ENCODE measurements around the gene HSPA6.

HSPA6 gene

DNA sequence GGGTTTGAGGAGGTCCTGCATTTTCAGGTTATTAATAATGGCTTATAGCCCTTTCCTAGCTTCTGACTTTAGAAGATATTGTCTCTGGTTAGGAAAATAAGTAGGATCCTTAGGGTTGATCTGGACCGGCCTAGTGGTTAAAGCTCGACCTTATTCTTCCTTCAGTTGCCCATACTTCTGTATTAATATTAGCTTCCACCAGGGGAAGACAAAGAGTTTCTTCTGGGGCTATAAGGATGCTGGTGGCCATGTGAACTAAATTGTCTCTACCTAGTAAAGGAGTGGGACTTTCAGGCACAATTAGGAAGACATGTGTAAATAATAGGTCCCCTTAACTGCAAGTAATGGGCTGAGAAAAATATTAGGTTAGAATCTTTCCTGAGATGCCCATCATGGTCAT lies 39.7 kb upstream of the HSPA6 start:
- TF ChIP-seq, protein P1, sequence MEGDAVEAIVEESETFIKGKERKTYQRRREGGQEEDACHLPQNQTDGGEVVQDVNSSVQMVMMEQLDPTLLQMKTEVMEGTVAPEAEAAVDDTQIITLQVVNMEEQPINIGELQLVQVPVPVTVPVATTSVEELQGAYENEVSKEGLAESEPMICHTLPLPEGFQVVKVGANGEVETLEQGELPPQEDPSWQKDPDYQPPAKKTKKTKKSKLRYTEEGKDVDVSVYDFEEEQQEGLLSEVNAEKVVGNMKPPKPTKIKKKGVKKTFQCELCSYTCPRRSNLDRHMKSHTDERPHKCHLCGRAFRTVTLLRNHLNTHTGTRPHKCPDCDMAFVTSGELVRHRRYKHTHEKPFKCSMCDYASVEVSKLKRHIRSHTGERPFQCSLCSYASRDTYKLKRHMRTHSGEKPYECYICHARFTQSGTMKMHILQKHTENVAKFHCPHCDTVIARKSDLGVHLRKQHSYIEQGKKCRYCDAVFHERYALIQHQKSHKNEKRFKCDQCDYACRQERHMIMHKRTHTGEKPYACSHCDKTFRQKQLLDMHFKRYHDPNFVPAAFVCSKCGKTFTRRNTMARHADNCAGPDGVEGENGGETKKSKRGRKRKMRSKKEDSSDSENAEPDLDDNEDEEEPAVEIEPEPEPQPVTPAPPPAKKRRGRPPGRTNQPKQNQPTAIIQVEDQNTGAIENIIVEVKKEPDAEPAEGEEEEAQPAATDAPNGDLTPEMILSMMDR (IDR thresholded peaks at IDR 0.05; ENCODE audit: low read length, missing control alignments): peak; percentile 42
- DNase-seq (ENCODE audit: low read depth): peak; percentile 15
- H3K4me3 ChIP-seq (replicated peaks; ENCODE audit: low read depth, low read length): no peak overlapping the region

DNA sequence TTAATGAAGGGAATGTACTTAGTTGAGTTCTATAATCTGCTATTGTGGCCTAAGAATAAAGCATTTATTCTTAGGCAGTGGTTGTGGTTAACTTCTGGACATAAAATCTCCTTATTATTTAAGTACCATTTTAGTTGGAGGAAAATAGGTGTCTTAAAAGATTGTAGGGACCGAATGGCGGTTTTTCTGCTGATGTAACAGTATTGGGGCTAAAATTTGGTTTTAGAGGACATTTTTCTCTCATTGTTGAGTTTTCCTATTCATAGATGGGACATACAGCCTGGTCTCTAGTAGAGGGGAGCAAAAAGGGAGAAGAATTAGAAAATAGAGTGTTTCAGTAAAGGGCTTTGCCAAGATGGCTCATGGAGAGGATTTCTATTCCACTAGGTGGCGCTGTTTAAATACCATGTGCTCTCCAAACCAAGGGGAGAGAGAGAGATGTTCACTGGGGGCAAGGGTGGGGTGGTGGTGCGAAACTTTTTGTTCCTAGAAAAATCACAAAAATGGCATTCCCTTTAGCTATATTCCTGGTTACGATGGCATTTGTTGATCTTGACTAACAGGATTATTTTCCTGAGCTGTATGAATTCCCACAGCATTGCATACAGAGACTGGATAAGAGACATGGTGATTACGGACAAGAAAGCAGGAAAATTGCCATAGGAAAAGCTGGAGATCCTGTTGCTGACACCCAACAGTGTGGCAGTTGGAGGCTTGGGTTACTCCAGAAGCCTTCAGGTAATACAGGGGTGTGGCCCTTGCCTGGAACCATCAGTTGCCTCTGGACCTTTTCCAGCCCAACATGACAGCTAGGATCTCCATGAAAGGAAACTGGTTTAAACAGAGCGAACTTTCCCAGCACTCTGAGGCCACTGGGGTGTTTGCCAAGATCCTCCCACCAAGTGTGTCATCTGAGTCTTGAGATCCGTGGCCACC lies 37.3 kb upstream of the HSPA6 start:
- TF ChIP-seq, protein P1 (IDR thresholded peaks at IDR 0.05; ENCODE audit: low read length, missing control alignments): peak; percentile 75
- DNase-seq (ENCODE audit: low read depth): peak; percentile 83
- peak overlapping the region; percentile 27 for H3K4me3 ChIP-seq (replicated peaks; ENCODE audit: low read depth, low read length)

- TF ChIP-seq, protein P1 (IDR thresholded peaks at IDR 0.05; ENCODE audit: low read length, missing control alignments): no peak
- no peak for DNase-seq (ENCODE audit: low read depth)
- no peak overlapping the region for H3K4me3 ChIP-seq (replicated peaks; ENCODE audit: low read depth, low read length)
Measured at GRCh38 chr1:161491472-161491871, 32.9 kb upstream of the HSPA6 start.

GRCh38 chr1:161492827-161493226 lies 31.5 kb upstream of the HSPA6 start:
- no peak for DNase-seq (ENCODE audit: low read depth)
- TF ChIP-seq, protein P1 (IDR thresholded peaks at IDR 0.05; ENCODE audit: low read length, missing control alignments): no peak
- no peak overlapping the region for H3K4me3 ChIP-seq (replicated peaks; ENCODE audit: low read depth, low read length)

GRCh38 chr1:161494091-161494735 lies 30.1 kb upstream of the HSPA6 start:
- peak; percentile 34 for DNase-seq (ENCODE audit: low read depth)
- no peak overlapping the region for H3K4me3 ChIP-seq (replicated peaks; ENCODE audit: low read depth, low read length)
- TF ChIP-seq, protein P1 (IDR thresholded peaks at IDR 0.05; ENCODE audit: low read length, missing control alignments): no peak

DNA sequence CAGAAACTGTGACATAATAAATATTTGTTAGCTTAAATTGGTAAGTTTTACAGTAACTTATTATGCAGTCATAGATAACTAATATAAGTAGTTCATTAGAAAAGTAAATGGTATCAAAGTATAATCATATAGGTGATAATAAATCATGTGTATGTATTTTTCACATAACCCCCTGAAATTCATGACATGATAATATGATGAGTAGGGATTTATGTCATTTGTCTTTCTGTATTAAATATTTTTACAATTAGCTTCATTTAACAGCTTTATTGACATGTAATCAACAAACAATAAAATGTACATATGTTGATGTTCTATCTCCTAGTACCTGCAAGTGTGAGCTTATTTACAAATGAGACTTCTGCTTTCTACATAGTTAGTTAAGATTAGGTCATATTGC lies 28.9 kb upstream of the HSPA6 start:
- no peak overlapping the region for H3K4me3 ChIP-seq (replicated peaks; ENCODE audit: low read depth, low read length)
- TF ChIP-seq, protein P1 (IDR thresholded peaks at IDR 0.05; ENCODE audit: low read length, missing control alignments): no peak

More for the DNA sequence above, 28.9 kb upstream of the HSPA6 start:
- no peak for DNase-seq (ENCODE audit: low read depth)

Measured in fibroblast of pulmonary artery (primary cell).